ENCODE results near the gene RTEL1.
A peak's percentile ranks its signal among the peaks of the same experiment; 100 is the strongest.

RTEL1 gene

GRCh38 chr20:63619505-63619904 lies 38.6 kb upstream of the RTEL1 start:
- no peak overlapping the region for H4K5ac ChIP-seq (ENCODE audit: low read length)
- no peak overlapping the region for H2BK5ac ChIP-seq (ENCODE audit: low read length)
- no peak overlapping the region for H3K27ac ChIP-seq (ENCODE audit: low read depth, low read length)
- H2BK120ac ChIP-seq (ENCODE audit: low read depth, low read length), result no peak overlapping the region
- no peak overlapping the region for H3K4me2 ChIP-seq (ENCODE audit: low read length)
- peaks cover 21% of the 10 kb centered on the region for H3K79me1 ChIP-seq (ENCODE audit: low read length)
- H2AK5ac ChIP-seq (ENCODE audit: low read length), result no peak overlapping the region
- H3K56ac ChIP-seq (ENCODE audit: low read length), result no peak overlapping the region
- DNase-seq, result no peak
- H3K79me2 ChIP-seq (ENCODE audit: control insufficient read depth, insufficient read depth, low read length), result peaks cover 26% of the 10 kb centered on the region
- no peak overlapping the region for H4K8ac ChIP-seq (ENCODE audit: low read depth, low read length)
- H3K18ac ChIP-seq (ENCODE audit: low read length), result no peak overlapping the region
- no CpG with 5 or more reads among the region's 13 CpGs for WGBS (ENCODE audit: extremely low coverage, insufficient coverage, low lambda C conversion rate)
- peaks cover 6% of the 10 kb centered on the region for H3K36me3 ChIP-seq (ENCODE audit: control insufficient read depth, insufficient read depth, low read length)
- H3K4ac ChIP-seq (ENCODE audit: low read depth, low read length), result no peak overlapping the region
- H2BK15ac ChIP-seq (replicated peaks; ENCODE audit: low read depth), result no peak overlapping the region
- H3K23ac ChIP-seq (ENCODE audit: low read length), result no peak overlapping the region
- H3K4me3 ChIP-seq (ENCODE audit: low read length), result no peak overlapping the region
- H3K9ac ChIP-seq (ENCODE audit: low read length), result no peak overlapping the region
- H3K27me3 ChIP-seq (ENCODE audit: insufficient read depth, low read length, poor library complexity), result no peaks in the 10 kb centered on the region
- H3K4me1 ChIP-seq (ENCODE audit: control insufficient read depth, low read depth, low read length), result no peaks in the 10 kb centered on the region

- Histone ChIP-seq H3K79me2 (ENCODE audit: control insufficient read depth, insufficient read depth, low read length) (peaks cover 29% of the 10 kb centered on the region), H2BK15ac (replicated peaks; ENCODE audit: low read depth) (no peak overlapping the region), H3K4ac (ENCODE audit: low read depth, low read length) (no peak overlapping the region), H4K5ac (ENCODE audit: low read length) (no peak overlapping the region), H3K9ac (ENCODE audit: low read length) (no peak overlapping the region), H3K23ac (ENCODE audit: low read length) (no peak overlapping the region), H3K56ac (ENCODE audit: low read length) (no peak overlapping the region), H3K36me3 (ENCODE audit: control insufficient read depth, insufficient read depth, low read length) (peaks cover 4% of the 10 kb centered on the region), H3K79me1 (ENCODE audit: low read length) (peaks cover 21% of the 10 kb centered on the region), H3K18ac (ENCODE audit: low read length) (no peak overlapping the region), H3K4me3 (ENCODE audit: low read length) (no peak overlapping the region), H3K4me1 (ENCODE audit: control insufficient read depth, low read depth, low read length) (no peaks in the 10 kb centered on the region), H2AK5ac (ENCODE audit: low read length) (no peak overlapping the region), H3K27ac (ENCODE audit: low read depth, low read length) (no peak overlapping the region), H3K4me2 (ENCODE audit: low read length) (no peak overlapping the region), H4K8ac (ENCODE audit: low read depth, low read length) (no peak overlapping the region), H2BK5ac (ENCODE audit: low read length) (no peak overlapping the region), H2BK120ac (ENCODE audit: low read depth, low read length) (no peak overlapping the region), H3K27me3 (ENCODE audit: insufficient read depth, low read length, poor library complexity) (no peaks in the 10 kb centered on the region)
- DNase-seq, result no peak
- no CpG with 5 or more reads among the region's 8 CpGs for WGBS (ENCODE audit: extremely low coverage, insufficient coverage, low lambda C conversion rate)
Measured at GRCh38 chr20:63620991-63621390, 37.1 kb upstream of the RTEL1 start.

DNA sequence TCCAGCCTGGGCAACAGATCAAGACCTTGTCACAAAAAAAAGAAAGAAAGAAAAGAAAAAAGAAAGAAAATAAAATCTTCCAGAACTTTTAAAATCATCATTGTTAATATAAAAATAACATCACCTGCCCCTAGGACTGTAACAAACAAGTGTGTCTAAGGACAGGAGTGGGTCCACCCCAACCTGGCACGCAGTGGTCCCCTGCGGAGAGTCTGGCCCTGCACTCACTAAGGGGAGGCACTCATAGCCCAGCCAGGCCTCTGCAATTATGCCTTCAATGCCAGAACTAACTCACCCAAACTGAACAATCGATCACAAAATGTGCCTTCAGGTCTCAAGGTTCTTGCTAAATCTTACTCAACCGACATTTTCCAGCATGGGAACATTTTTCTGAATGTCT lies 36.0 kb upstream of the RTEL1 start:
- no peak for DNase-seq
- H3K56ac ChIP-seq (ENCODE audit: low read length), result no peak overlapping the region
- no peak overlapping the region for H4K8ac ChIP-seq (ENCODE audit: low read depth, low read length)
- no peak overlapping the region for H3K4me3 ChIP-seq (ENCODE audit: low read length)
- H3K4me2 ChIP-seq (ENCODE audit: low read length), result no peak overlapping the region
- no peak overlapping the region for H3K9ac ChIP-seq (ENCODE audit: low read length)
- H2AK5ac ChIP-seq (ENCODE audit: low read length), result no peak overlapping the region
- H3K36me3 ChIP-seq (ENCODE audit: control insufficient read depth, insufficient read depth, low read length), result peaks cover 4% of the 10 kb centered on the region
- peaks cover 30% of the 10 kb centered on the region for H3K79me2 ChIP-seq (ENCODE audit: control insufficient read depth, insufficient read depth, low read length)
- H3K27me3 ChIP-seq (ENCODE audit: insufficient read depth, low read length, poor library complexity), result no peaks in the 10 kb centered on the region
- no peak overlapping the region for H2BK5ac ChIP-seq (ENCODE audit: low read length)
- H2BK120ac ChIP-seq (ENCODE audit: low read depth, low read length), result no peak overlapping the region
- no peak overlapping the region for H4K5ac ChIP-seq (ENCODE audit: low read length)
- H3K27ac ChIP-seq (ENCODE audit: low read depth, low read length), result no peak overlapping the region
- no peak overlapping the region for H3K4ac ChIP-seq (ENCODE audit: low read depth, low read length)
- no peak overlapping the region for H3K23ac ChIP-seq (ENCODE audit: low read length)
- no peaks in the 10 kb centered on the region for H3K4me1 ChIP-seq (ENCODE audit: control insufficient read depth, low read depth, low read length)
- H3K18ac ChIP-seq (ENCODE audit: low read length), result no peak overlapping the region
- H2BK15ac ChIP-seq (replicated peaks; ENCODE audit: low read depth), result no peak overlapping the region
- H3K79me1 ChIP-seq (ENCODE audit: low read length), result peaks cover 21% of the 10 kb centered on the region
- whole genome bisulfite sequencing (ENCODE audit: extremely low coverage, insufficient coverage, low lambda C conversion rate), result no CpG with 5 or more reads among the region's 4 CpGs

- H3K4me1 ChIP-seq (ENCODE audit: control insufficient read depth, low read depth, low read length), result no peaks in the 10 kb centered on the region
- H3K79me2 ChIP-seq (ENCODE audit: control insufficient read depth, insufficient read depth, low read length), result peaks cover 30% of the 10 kb centered on the region
- no peak overlapping the region for H3K23ac ChIP-seq (ENCODE audit: low read length)
- H3K56ac ChIP-seq (ENCODE audit: low read length), result peak overlapping the region; percentile 42
- no peak overlapping the region for H4K5ac ChIP-seq (ENCODE audit: low read length)
- H3K4me2 ChIP-seq (ENCODE audit: low read length), result no peak overlapping the region
- H3K4me3 ChIP-seq (ENCODE audit: low read length), result no peak overlapping the region
- H3K27ac ChIP-seq (ENCODE audit: low read depth, low read length), result no peak overlapping the region
- no peak overlapping the region for H3K18ac ChIP-seq (ENCODE audit: low read length)
- peaks cover 4% of the 10 kb centered on the region for H3K36me3 ChIP-seq (ENCODE audit: control insufficient read depth, insufficient read depth, low read length)
- no peaks in the 10 kb centered on the region for H3K27me3 ChIP-seq (ENCODE audit: insufficient read depth, low read length, poor library complexity)
- no peak overlapping the region for H2BK120ac ChIP-seq (ENCODE audit: low read depth, low read length)
- 100% methylated on average over 1 of the region's 14 CpGs for WGBS (ENCODE audit: extremely low coverage, insufficient coverage, low lambda C conversion rate)
- H4K8ac ChIP-seq (ENCODE audit: low read depth, low read length), result no peak overlapping the region
- DNase-seq, result no peak
- H2AK5ac ChIP-seq (ENCODE audit: low read length), result no peak overlapping the region
- H3K4ac ChIP-seq (ENCODE audit: low read depth, low read length), result no peak overlapping the region
- H2BK15ac ChIP-seq (replicated peaks; ENCODE audit: low read depth), result no peak overlapping the region
- no peak overlapping the region for H2BK5ac ChIP-seq (ENCODE audit: low read length)
- H3K9ac ChIP-seq (ENCODE audit: low read length), result no peak overlapping the region
- peaks cover 21% of the 10 kb centered on the region for H3K79me1 ChIP-seq (ENCODE audit: low read length)
Measured at GRCh38 chr20:63622732-63623131, 35.4 kb upstream of the RTEL1 start.

DNA sequence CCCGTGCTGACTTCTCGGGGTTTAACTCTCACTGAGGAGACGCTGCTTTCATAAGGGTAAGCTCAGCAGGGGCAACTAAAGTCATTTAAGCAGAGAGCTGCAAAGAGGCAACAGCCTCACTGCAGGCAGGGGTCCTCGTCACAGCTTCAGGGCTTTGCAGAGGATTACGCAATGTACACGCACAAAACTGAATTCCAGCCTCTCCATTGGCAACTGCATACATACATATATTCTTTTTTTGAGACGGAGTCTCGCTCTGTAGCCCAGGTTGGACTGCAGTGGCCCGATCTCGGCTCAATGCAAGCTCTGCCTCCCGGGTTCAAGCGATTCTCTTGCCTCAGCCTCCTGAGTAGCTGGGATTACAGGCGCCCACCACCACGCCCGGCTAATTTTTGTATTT lies 33.6 kb upstream of the RTEL1 start:
- no peak overlapping the region for H4K8ac ChIP-seq (ENCODE audit: low read depth, low read length)
- H3K4ac ChIP-seq (ENCODE audit: low read depth, low read length), result no peak overlapping the region
- no peaks in the 10 kb centered on the region for H3K27me3 ChIP-seq (ENCODE audit: insufficient read depth, low read length, poor library complexity)
- no peak overlapping the region for H3K23ac ChIP-seq (ENCODE audit: low read length)
- no peak overlapping the region for H2BK15ac ChIP-seq (replicated peaks; ENCODE audit: low read depth)
- DNase-seq, result peak; percentile 55
- no peak overlapping the region for H4K5ac ChIP-seq (ENCODE audit: low read length)
- no peak overlapping the region for H2BK120ac ChIP-seq (ENCODE audit: low read depth, low read length)
- H3K9ac ChIP-seq (ENCODE audit: low read length), result no peak overlapping the region
- no peaks in the 10 kb centered on the region for H3K4me1 ChIP-seq (ENCODE audit: control insufficient read depth, low read depth, low read length)
- H3K4me3 ChIP-seq (ENCODE audit: low read length), result no peak overlapping the region
- no CpG with 5 or more reads among the region's 15 CpGs for WGBS (ENCODE audit: extremely low coverage, insufficient coverage, low lambda C conversion rate)
- no peak overlapping the region for H3K27ac ChIP-seq (ENCODE audit: low read depth, low read length)
- H3K18ac ChIP-seq (ENCODE audit: low read length), result no peak overlapping the region
- peaks cover 11% of the 10 kb centered on the region for H3K79me1 ChIP-seq (ENCODE audit: low read length)
- H3K4me2 ChIP-seq (ENCODE audit: low read length), result no peak overlapping the region
- H2AK5ac ChIP-seq (ENCODE audit: low read length), result no peak overlapping the region
- no peaks in the 10 kb centered on the region for H3K36me3 ChIP-seq (ENCODE audit: control insufficient read depth, insufficient read depth, low read length)
- H2BK5ac ChIP-seq (ENCODE audit: low read length), result no peak overlapping the region
- H3K56ac ChIP-seq (ENCODE audit: low read length), result peak overlapping the region; percentile 49
- peaks cover 29% of the 10 kb centered on the region for H3K79me2 ChIP-seq (ENCODE audit: control insufficient read depth, insufficient read depth, low read length)

- H3K4me3 ChIP-seq (ENCODE audit: low read length), result peak overlapping the region; percentile 65
- H2AK5ac ChIP-seq (ENCODE audit: low read length), result no peak overlapping the region
- H3K4ac ChIP-seq (ENCODE audit: low read depth, low read length), result peak overlapping the region; percentile 92
- DNase-seq, result peak; percentile 54
- H2BK5ac ChIP-seq (ENCODE audit: low read length), result no peak overlapping the region
- no peaks in the 10 kb centered on the region for H3K36me3 ChIP-seq (ENCODE audit: control insufficient read depth, insufficient read depth, low read length)
- no peaks in the 10 kb centered on the region for H3K27me3 ChIP-seq (ENCODE audit: insufficient read depth, low read length, poor library complexity)
- peak overlapping the region; percentile 88 for H3K56ac ChIP-seq (ENCODE audit: low read length)
- H3K4me1 ChIP-seq (ENCODE audit: control insufficient read depth, low read depth, low read length), result no peaks in the 10 kb centered on the region
- peak overlapping the region; percentile 96 for H3K18ac ChIP-seq (ENCODE audit: low read length)
- H2BK15ac ChIP-seq (replicated peaks; ENCODE audit: low read depth), result no peak overlapping the region
- peak overlapping the region; percentile 80 for H3K4me2 ChIP-seq (ENCODE audit: low read length)
- WGBS (ENCODE audit: extremely low coverage, insufficient coverage, low lambda C conversion rate), result no CpG with 5 or more reads among the region's 36 CpGs
- peak overlapping the region; percentile 93 for H3K27ac ChIP-seq (ENCODE audit: low read depth, low read length)
- H4K8ac ChIP-seq (ENCODE audit: low read depth, low read length), result no peak overlapping the region
- H2BK120ac ChIP-seq (ENCODE audit: low read depth, low read length), result no peak overlapping the region
- peak overlapping the region; percentile 84 for H3K9ac ChIP-seq (ENCODE audit: low read length)
- no peak overlapping the region for H3K23ac ChIP-seq (ENCODE audit: low read length)
- no peak overlapping the region for H4K5ac ChIP-seq (ENCODE audit: low read length)
- H3K79me2 ChIP-seq (ENCODE audit: control insufficient read depth, insufficient read depth, low read length), result peaks cover 19% of the 10 kb centered on the region
- peaks cover 8% of the 10 kb centered on the region for H3K79me1 ChIP-seq (ENCODE audit: low read length)
Measured at GRCh38 chr20:63625771-63626423, 32.2 kb upstream of the RTEL1 start.

All from mesendoderm (in vitro differentiated cells).